Activated CD4-positive, alpha-beta T cell treated with anti-CD3 and anti-CD28 coated beads, Interleukin-2, amount 10 ng/mL, durations not matched to agents 24 days and 14 days (primary cell): ENCODE data around the gene PKP1. TPM values are rescaled to one million over a fixed set of nuclear protein-coding genes. Genes with fewer than 3 reads are reported as not detected.
"Not testable (repeated sequence)": the region's sequence is repeated elsewhere in the genome, so short reads cannot be mapped to it uniquely, and the experiment has no call there.

Experiments used
- DNase-seq: peaks from one replicate; pipeline ENCODE4 v3.0.0; 2022
- H3K27ac Mint-ChIP-seq: one replicate; pipeline ENCODE4 v1.8.0; 2022; ENCODE audit warnings: mild to moderate bottlenecking, mixed read lengths
- H3K27me3 Mint-ChIP-seq: one replicate; pipeline ENCODE4 v1.8.0; 2022; ENCODE audit warnings: mixed read lengths
- H3K36me3 Mint-ChIP-seq: one replicate; pipeline ENCODE4 v1.8.0; 2022; ENCODE audit warnings: low read depth, mild to moderate bottlenecking, mixed read lengths
- H3K4me1 Mint-ChIP-seq: one replicate; pipeline ENCODE4 v1.8.0; 2021; ENCODE audit warnings: mixed read lengths
- H3K4me3 Mint-ChIP-seq: one replicate; pipeline ENCODE4 v1.8.0; 2022; ENCODE audit warnings: mild to moderate bottlenecking, moderate library complexity, mixed read lengths
- H3K9me3 Mint-ChIP-seq: one replicate; pipeline ENCODE4 v1.8.0; 2021; ENCODE audit warnings: mixed read lengths
- intact Hi-C: fragments of 100-400 bp; cut with micrococcal nuclease; formaldehyde crosslinking; loops from one replicate; pipeline ENCODE4 v1.15.1; 2023
- total RNA-seq: library from RNA; stranded (reverse); gene quantifications from 2 replicates; pipeline ENCODE4 v1.2.3, GENCODE V29; 2022

PKP1 gene
- total RNA-seq: not detected in 2 replicates

GRCh38 chr1:201282931-201283829, at the start of gene PKP1:
Gene PKP1 (plus strand): TSS chr1:201283506. CDS start chr1:201283703, 197 bp downstream.
- H3K4me1 Mint-ChIP-seq: peaks cover 2% of the 10 kb centered on the region
- no peak within 1 kb of the TSS for H3K27ac Mint-ChIP-seq
- peak; percentile 58 for DNase-seq
- no peaks in the 10 kb centered on the region for H3K36me3 Mint-ChIP-seq
- intact Hi-C loops: no loop called here
- H3K4me3 Mint-ChIP-seq: peak within 1 kb of the TSS; percentile 3
- no peaks in the 10 kb centered on the region for H3K9me3 Mint-ChIP-seq
- peaks cover 49% of the 10 kb centered on the region for H3K27me3 Mint-ChIP-seq

GRCh38 chr1:201239646-201240045, 43.7 kb upstream of the PKP1 start:
- H3K36me3 Mint-ChIP-seq, H3K9me3 Mint-ChIP-seq, H3K4me1 Mint-ChIP-seq, H3K27ac Mint-ChIP-seq, H3K4me3 Mint-ChIP-seq, intact Hi-C loops, DNase-seq: not testable (repeated sequence)
- H3K27me3 Mint-ChIP-seq: peaks cover 24% of the 10 kb centered on the region

- no peak overlapping the region for H3K27ac Mint-ChIP-seq
- DNase-seq: no peak
- peaks cover 29% of the 10 kb centered on the region for H3K27me3 Mint-ChIP-seq
- H3K4me1 Mint-ChIP-seq: no peaks in the 10 kb centered on the region
- H3K36me3 Mint-ChIP-seq: no peaks in the 10 kb centered on the region
- H3K4me3 Mint-ChIP-seq: no peak overlapping the region
- intact Hi-C loops: no loop called here
- no peaks in the 10 kb centered on the region for H3K9me3 Mint-ChIP-seq
These were observed 43.1 kb upstream of the PKP1 start for GRCh38 chr1:201240171-201240570.

- Mint-ChIP-seq H3K27ac (no peak overlapping the region), H3K9me3 (no peaks in the 10 kb centered on the region), H3K27me3 (peaks cover 29% of the 10 kb centered on the region), H3K4me1 (no peaks in the 10 kb centered on the region), H3K36me3 (no peaks in the 10 kb centered on the region), H3K4me3 (no peak overlapping the region)
- intact Hi-C loops: no loop called here
- DNase-seq: no peak
These were observed 41.6 kb upstream of the PKP1 start for GRCh38 chr1:201241736-201242135.

- no peaks in the 10 kb centered on the region for H3K36me3 Mint-ChIP-seq
- peaks cover 24% of the 10 kb centered on the region for H3K27me3 Mint-ChIP-seq
- no peak overlapping the region for H3K4me3 Mint-ChIP-seq
- DNase-seq: peak; percentile 34
- H3K4me1 Mint-ChIP-seq: no peaks in the 10 kb centered on the region
- H3K9me3 Mint-ChIP-seq: no peaks in the 10 kb centered on the region
- H3K27ac Mint-ChIP-seq: no peak overlapping the region
- intact Hi-C loops: no loop called here
These were observed 38.2 kb upstream of the PKP1 start for GRCh38 chr1:201245082-201245481.

GRCh38 chr1:201248721-201249559, 34.4 kb upstream of the PKP1 start:
- H3K4me1 Mint-ChIP-seq: no peaks in the 10 kb centered on the region
- no peaks in the 10 kb centered on the region for H3K9me3 Mint-ChIP-seq
- no peak for DNase-seq
- H3K4me3 Mint-ChIP-seq: no peak overlapping the region
- intact Hi-C loops: no loop called here
- H3K27me3 Mint-ChIP-seq: peaks cover 9% of the 10 kb centered on the region
- H3K36me3 Mint-ChIP-seq: no peaks in the 10 kb centered on the region
- no peak overlapping the region for H3K27ac Mint-ChIP-seq

GRCh38 chr1:201250326-201251011, 32.8 kb upstream of the PKP1 start:
- no peaks in the 10 kb centered on the region for H3K27me3 Mint-ChIP-seq
- H3K27ac Mint-ChIP-seq: no peak overlapping the region
- peak; percentile 50 for DNase-seq
- no peak overlapping the region for H3K4me3 Mint-ChIP-seq
- H3K36me3 Mint-ChIP-seq: no peaks in the 10 kb centered on the region
- H3K9me3 Mint-ChIP-seq: no peaks in the 10 kb centered on the region
- no peaks in the 10 kb centered on the region for H3K4me1 Mint-ChIP-seq
- intact Hi-C loops: no loop called here

- Mint-ChIP-seq H3K27me3 (no peaks in the 10 kb centered on the region), H3K9me3 (no peaks in the 10 kb centered on the region), H3K4me1 (no peaks in the 10 kb centered on the region), H3K4me3 (no peak overlapping the region), H3K27ac (no peak overlapping the region), H3K36me3 (no peaks in the 10 kb centered on the region)
- DNase-seq: no peak
- intact Hi-C loops: no loop called here
These were observed 31.9 kb upstream of the PKP1 start for GRCh38 chr1:201251411-201251810.

GRCh38 chr1:201251851-201252430, 31.4 kb upstream of the PKP1 start:
- Mint-ChIP-seq H3K36me3 (no peaks in the 10 kb centered on the region), H3K4me1 (no peaks in the 10 kb centered on the region), H3K4me3 (no peak overlapping the region), H3K9me3 (no peaks in the 10 kb centered on the region), H3K27ac (no peak overlapping the region), H3K27me3 (no peaks in the 10 kb centered on the region)
- intact Hi-C loops: no loop called here
- DNase-seq: peak; percentile 44

GRCh38 chr1:201252944-201253371, 30.3 kb upstream of the PKP1 start:
- Mint-ChIP-seq H3K36me3 (no peaks in the 10 kb centered on the region), H3K27me3 (no peaks in the 10 kb centered on the region), H3K4me1 (no peaks in the 10 kb centered on the region), H3K27ac (no peak overlapping the region), H3K9me3 (no peaks in the 10 kb centered on the region), H3K4me3 (no peak overlapping the region)
- intact Hi-C loops: no loop called here
- DNase-seq: peak; percentile 50

- Mint-ChIP-seq H3K27me3 (no peaks in the 10 kb centered on the region), H3K36me3 (no peaks in the 10 kb centered on the region), H3K4me1 (no peaks in the 10 kb centered on the region), H3K9me3 (no peaks in the 10 kb centered on the region), H3K27ac (no peak overlapping the region), H3K4me3 (no peak overlapping the region)
- DNase-seq: peak; percentile 49
- intact Hi-C loops: no loop called here
These were observed 29.9 kb upstream of the PKP1 start for GRCh38 chr1:201253411-201253810.

GRCh38 chr1:201253906-201254624, 29.2 kb upstream of the PKP1 start:
- DNase-seq: peak; percentile 44
- H3K4me1 Mint-ChIP-seq: no peaks in the 10 kb centered on the region
- intact Hi-C loops: loop anchor here (1.0 to 2.0 kb wide), 2 partner anchors 107 to 155 kb away; no protein-coding TSS in a partner anchor

More at GRCh38 chr1:201253906-201254624, 29.2 kb upstream of the PKP1 start:
- Mint-ChIP-seq H3K9me3 (no peaks in the 10 kb centered on the region), H3K27me3 (no peaks in the 10 kb centered on the region), H3K4me3 (no peak overlapping the region), H3K27ac (no peak overlapping the region), H3K36me3 (no peaks in the 10 kb centered on the region)
